Adrenal gland (tissue), 12 donors: Measurements from ENCODE around the gene RNU2-1. TPM values are rescaled to one million over a fixed set of nuclear protein-coding genes. Genes with fewer than 3 reads are reported as not detected.

Experiments
- DNase-seq, 7 donors: peaks; one replicate each; pipeline ENCODE4 v3.0.0-alpha.2; 2019 to 2020
- H3K27ac ChIP-seq, 5 donors: fragments of 200-600 bp; sonication (generic) in 4 of 5; 1 replicate in 3 of 5; 2 replicates in 2 of 5; pipeline versions ENCODE4 v1.5.1 to v1.8.0; 2016 to 2020; ENCODE audit warnings: mild to moderate bottlenecking in 1 of 5
- H3K27me3 ChIP-seq: fragments of 200-600 bp; 2 replicates; pipeline ENCODE4 v1.8.0; 2021
- H3K36me3 ChIP-seq, 2 donors: fragments of 200-600 bp; replicated peaks in 1 of 2; 1 replicate in 1 of 2; 2 replicates in 1 of 2; pipeline versions ENCODE4 v1.5.1 to v1.8.0; 2018 to 2022
- H3K4me1 ChIP-seq, 2 donors: fragments of 200-600 bp; replicated peaks in 1 of 2; 1 replicate in 1 of 2; 2 replicates in 1 of 2; pipeline versions ENCODE4 v1.5.1 to v1.8.0; 2018 to 2021
- H3K4me3 ChIP-seq, 4 donors: fragments of 200-600 bp; sonication (generic) in 3 of 4; one replicate each; pipeline ENCODE4 v1.5.1; 2016 to 2018
- H3K9me3 ChIP-seq, 3 donors: fragments of 200-600 bp; sonication (generic) in 1 of 3; replicated peaks in 1 of 3; 1 replicate in 2 of 3; 2 replicates in 1 of 3; pipeline versions ENCODE4 v1.5.1 to v1.8.0; 2016 to 2021
- POLR2A ChIP-seq, 2 donors: fragments of 450-650 bp; IDR thresholded peaks; one replicate each; pipeline ENCODE4 v1.6.1; 2017; ENCODE audit warnings: antibody characterized with exemption in 2 of 2, mild to moderate bottlenecking in 2 of 2, moderate library complexity in 1 of 2
- WGBS, 4 donors: extraction: QIAGEN DNeasy Blood & Tissue Kit in 2 of 4; methylation state at CpG; one replicate each; pipeline versions ENCODE4 v1.1.5 to v1.1.7; 2013 to 2017; 5-methylcytosine and 5-hydroxymethylcytosine counted together
- intact Hi-C, 2 donors: fragments of 100-400 bp; cut with DNase I; formaldehyde crosslinking; loops; one replicate each; pipeline versions ENCODE4 v1.14.1 to v1.15.0; 2022 to 2023
- polyA plus RNA-seq, 3 donors: library from polyadenylated mRNA; stranded (reverse); fragments of 200-250 nt in 2 of 3; fragments of 350-450 nt in 1 of 3; fragmentation: Illumina TruSeq in 1 of 3; extraction: RNeasy Lipid Tissue Mini Kit (QIAGEN cat#74804) in 1 of 3; gene quantifications; one replicate each; pipeline ENCODE4 v1.2.3, GENCODE V29; 2013 to 2014
- total RNA-seq, 9 donors: library from RNA; depleted of rRNA in 4 of 9; stranded (reverse); fragments of >200 nt in 4 of 9; fragments of 120-200 nt in 1 of 9; fragmentation: NEBNext Ultra II Directional in 1 of 9; extraction: Animal tissue kit (Norgen Biotek cat#: 25700) in 1 of 9; gene quantifications; one replicate each; pipeline versions ENCODE4 v1.1.0 to v1.2.4, GENCODE V29; 2013 to 2023
- TF ChIP-seq, protein P1 (sequence below), 6 experiments: fragments of 450-650 bp in 4 of 6; fragments of 200-600 bp in 2 of 6; sonication (generic) in 1 of 6; IDR thresholded peaks; 1 replicate in 5 of 6; 2 replicates in 1 of 6; pipeline versions ENCODE4 v1.5.1 to v1.8.0; 2016 to 2021; ENCODE audit warnings: antibody characterized with exemption in 6 of 6, mild to moderate bottlenecking in 2 of 6, moderate library complexity in 1 of 6
- donor health status: healthy with polysubstance abuse.
- donor health status: Bipolar disorder and iron deficiency.
- donor health status: DM: yes; HTN: yes; CAD: no.
- donor health status: DM: no; HTN: no; CAD: no.
- donor health status: DM: no; HTN: no; CAD: no.
- donor health status: DM: yes; HTN: yes; CAD: no.

The RNU2-1 gene
- total and polyA plus RNA-seq, 12 donors = 1,199 to 3,253 (median 2,829) TPM; not detected in 8

DNA sequence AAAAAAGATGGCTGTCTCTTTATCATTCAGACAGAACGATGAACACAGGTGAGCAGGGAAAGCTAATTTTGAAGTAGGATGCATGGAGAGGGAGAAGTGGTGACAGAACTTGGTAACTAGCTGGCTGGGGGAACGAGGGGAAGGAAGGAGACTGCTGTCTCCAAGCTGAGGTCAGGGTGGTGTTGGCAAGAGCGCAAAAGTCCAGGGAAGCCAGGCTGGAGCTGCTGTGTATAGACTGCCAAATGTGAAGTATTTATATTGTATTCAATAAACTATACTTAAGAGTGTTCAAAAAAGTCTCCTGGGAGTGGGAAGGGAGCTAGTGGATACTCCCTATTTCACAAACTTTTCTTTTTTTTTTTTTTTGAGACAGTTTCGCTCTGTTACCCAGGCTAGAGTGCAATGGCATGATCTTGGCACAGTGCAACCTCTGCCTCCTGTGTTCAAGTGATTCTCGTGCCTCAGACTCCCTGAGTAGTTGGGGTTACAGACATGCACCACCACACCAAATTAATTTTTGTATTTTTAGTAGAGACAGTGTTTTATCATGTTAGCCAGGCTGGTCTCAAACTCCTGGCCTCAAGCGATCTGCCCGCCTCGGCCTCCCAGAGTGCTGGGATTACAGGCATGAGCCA lies 13.9 kb downstream of the RNU2-1 start:
- Histone ChIP-seq H3K27ac (no peak overlapping the region), H3K9me3 (no peaks in the 10 kb centered on the region), H3K27me3 (no peaks in the 10 kb centered on the region), H3K4me3 (no peak overlapping the region), H3K4me1 (no peaks in the 10 kb centered on the region), H3K36me3 (peaks cover 0 to 10% of the 10 kb centered on the region in 2 donors)
- peak in 3 of 7 donors; percentile 2 to 30 (median 13) for DNase-seq
- WGBS, 4 donors = 74 to 86% (median 82%) methylated on average over 8 of the region's 8 CpGs
- no peak for TF ChIP-seq POLR2A (IDR thresholded peaks at IDR 0.05)
- TF ChIP-seq, protein P1, sequence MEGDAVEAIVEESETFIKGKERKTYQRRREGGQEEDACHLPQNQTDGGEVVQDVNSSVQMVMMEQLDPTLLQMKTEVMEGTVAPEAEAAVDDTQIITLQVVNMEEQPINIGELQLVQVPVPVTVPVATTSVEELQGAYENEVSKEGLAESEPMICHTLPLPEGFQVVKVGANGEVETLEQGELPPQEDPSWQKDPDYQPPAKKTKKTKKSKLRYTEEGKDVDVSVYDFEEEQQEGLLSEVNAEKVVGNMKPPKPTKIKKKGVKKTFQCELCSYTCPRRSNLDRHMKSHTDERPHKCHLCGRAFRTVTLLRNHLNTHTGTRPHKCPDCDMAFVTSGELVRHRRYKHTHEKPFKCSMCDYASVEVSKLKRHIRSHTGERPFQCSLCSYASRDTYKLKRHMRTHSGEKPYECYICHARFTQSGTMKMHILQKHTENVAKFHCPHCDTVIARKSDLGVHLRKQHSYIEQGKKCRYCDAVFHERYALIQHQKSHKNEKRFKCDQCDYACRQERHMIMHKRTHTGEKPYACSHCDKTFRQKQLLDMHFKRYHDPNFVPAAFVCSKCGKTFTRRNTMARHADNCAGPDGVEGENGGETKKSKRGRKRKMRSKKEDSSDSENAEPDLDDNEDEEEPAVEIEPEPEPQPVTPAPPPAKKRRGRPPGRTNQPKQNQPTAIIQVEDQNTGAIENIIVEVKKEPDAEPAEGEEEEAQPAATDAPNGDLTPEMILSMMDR (IDR thresholded peaks at IDR 0.05) = no peak
- intact Hi-C loops = no loop called here

DNA sequence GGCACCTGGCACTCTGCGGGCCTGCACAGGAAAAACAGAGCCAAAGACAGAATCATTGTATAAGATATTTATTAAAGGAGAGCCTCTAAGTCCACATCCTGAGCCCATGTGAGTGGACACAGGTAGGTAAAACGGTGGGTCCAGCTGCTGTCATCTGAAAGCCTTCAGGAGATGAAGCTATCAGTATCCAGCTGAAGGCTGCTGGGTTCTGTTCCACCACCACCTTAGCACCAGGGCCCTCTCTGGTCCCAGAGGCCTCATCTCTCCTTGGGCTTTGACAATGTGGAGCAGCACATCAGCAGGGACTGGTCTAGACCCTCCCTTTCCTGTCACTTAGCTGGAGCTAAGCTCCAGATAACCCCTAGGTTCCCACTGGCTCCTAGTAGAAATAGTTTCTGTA lies 14.8 kb downstream of the RNU2-1 start:
- intact Hi-C loops = no loop called here
- 90 to 100% (median 95%) methylated on average over 2 of the region's 2 CpGs for WGBS, 4 donors
- Histone ChIP-seq H3K9me3 (no peaks in the 10 kb centered on the region), H3K27me3 (no peaks in the 10 kb centered on the region), H3K36me3 (peaks cover 0 to 16% of the 10 kb centered on the region in 2 donors), H3K4me1 (no peaks in the 10 kb centered on the region), H3K27ac (no peak overlapping the region), H3K4me3 (no peak overlapping the region)
- TF ChIP-seq POLR2A (IDR thresholded peaks at IDR 0.05) = no peak
- TF ChIP-seq, protein P1 (IDR thresholded peaks at IDR 0.05) = no peak
- peak in 3 of 7 donors; percentile 4 to 45 (median 8) for DNase-seq

DNA sequence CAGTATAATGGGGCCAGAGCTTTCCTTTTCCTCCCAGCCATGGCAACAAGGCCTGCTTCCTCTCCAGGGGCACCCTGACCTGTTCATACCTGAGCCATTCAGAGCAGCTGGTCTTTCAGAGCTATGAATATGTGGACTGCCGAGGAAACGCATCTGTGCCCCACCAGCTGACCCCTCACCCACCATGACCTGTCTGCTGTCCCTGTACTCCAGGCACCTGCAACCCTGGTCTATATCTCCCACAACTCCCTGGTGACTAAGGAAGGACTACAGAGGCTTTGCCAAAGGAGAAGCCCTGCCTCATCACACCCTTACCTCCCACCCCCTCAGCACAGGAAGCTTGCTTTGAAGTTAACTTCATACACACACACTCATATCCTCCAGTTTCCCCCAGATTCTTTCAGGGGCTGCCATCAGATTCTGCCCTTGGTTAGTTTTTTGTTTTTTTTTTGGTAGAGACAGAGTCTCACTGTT lies 16.1 kb downstream of the RNU2-1 start:
- peaks cover 0 to under 1% of the 10 kb centered on the region in 2 donors for H3K4me1 ChIP-seq
- 83 to 98% (median 93%) methylated on average over 1 to 2 of the region's 2 CpGs for WGBS, 4 donors
- DNase-seq = peak in 2 of 7 donors; percentile 11 to 30
- intact Hi-C loops = no loop called here
- no peaks in the 10 kb centered on the region for H3K9me3 ChIP-seq
- H3K27me3 ChIP-seq = no peaks in the 10 kb centered on the region
- H3K4me3 ChIP-seq = no peak overlapping the region
- peaks cover 0 to 16% of the 10 kb centered on the region in 2 donors for H3K36me3 ChIP-seq
- H3K27ac ChIP-seq = no peak overlapping the region
- TF ChIP-seq, protein P1 (IDR thresholded peaks at IDR 0.05) = no peak
- no peak for TF ChIP-seq POLR2A (IDR thresholded peaks at IDR 0.05)

DNA sequence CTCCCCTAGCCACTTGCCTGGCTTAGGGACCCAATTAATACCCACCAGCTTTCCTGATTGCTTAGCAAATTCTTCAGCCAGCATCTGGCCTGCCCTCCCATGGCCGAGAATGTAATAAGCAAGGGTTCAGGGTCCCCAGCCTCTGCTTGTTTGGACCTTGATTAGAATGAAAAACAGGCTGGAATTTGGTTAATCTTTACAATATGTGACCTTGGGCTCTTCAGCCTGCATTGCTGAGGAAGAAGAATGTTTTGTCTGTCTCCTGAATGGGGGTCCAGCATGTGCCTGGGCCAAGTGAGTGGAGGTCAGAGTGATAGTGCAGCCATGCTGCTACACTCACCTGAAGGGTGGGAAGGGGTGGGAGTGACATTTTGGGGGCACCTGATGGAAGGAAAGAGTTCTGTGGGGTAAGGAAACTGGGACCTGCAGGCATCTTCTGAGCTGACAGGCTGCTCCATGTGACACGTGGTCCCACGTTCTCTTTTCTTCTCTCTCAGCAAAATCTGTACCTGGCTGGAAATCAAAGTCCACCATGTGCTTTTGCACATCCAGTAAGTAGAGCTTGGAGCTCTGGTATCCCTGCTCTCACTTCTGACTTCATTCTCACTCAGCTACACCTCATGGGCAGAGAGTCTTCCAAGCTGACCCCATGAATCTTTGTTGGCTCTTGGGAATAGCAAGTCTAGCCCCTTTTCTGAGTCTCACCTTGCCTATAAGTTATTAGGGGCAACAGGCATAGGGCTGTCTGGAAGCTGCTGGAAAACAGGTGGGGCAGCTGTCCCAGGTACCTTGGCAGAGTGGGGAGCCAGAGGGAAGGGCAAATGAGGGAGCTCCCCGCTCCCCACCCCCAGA lies 16.8 kb downstream of the RNU2-1 start:
- intact Hi-C loops = no loop called here
- Histone ChIP-seq H3K27ac (no peak overlapping the region), H3K27me3 (no peaks in the 10 kb centered on the region), H3K4me3 (no peak overlapping the region), H3K4me1 (peaks cover 0 to 7% of the 10 kb centered on the region in 2 donors), H3K36me3 (peaks cover 0 to 16% of the 10 kb centered on the region in 2 donors), H3K9me3 (no peaks in the 10 kb centered on the region)
- peak in 2 of 7 donors; percentile 10 to 25 for DNase-seq
- no peak for TF ChIP-seq POLR2A (IDR thresholded peaks at IDR 0.05)
- TF ChIP-seq, protein P1 (IDR thresholded peaks at IDR 0.05) = no peak
- WGBS, 4 donors = 75 to 95% (median 91%) methylated on average over 2 to 4 of the region's 4 CpGs
